Progenitor cell of endocrine pancreas (in vitro differentiated cells): Measurements from ENCODE around the gene GAP43. TPM values are rescaled to one million over a fixed set of nuclear protein-coding genes. Genes with fewer than 3 reads are reported as not detected.

ENCODE experiments used
- DNase-seq: peaks from one replicate; pipeline ENCODE4 v3.0.0; 2021; ENCODE audit warnings: low spot score; ENCODE audit not compliant: unreplicated experiment
- H3K27ac Mint-ChIP-seq: 2 replicates; pipeline ENCODE4 v1.8.0; 2021; ENCODE audit warnings: mild to moderate bottlenecking, moderate library complexity, mixed read lengths
- H3K27me3 Mint-ChIP-seq: 2 replicates; pipeline ENCODE4 v1.8.0; 2021; ENCODE audit warnings: mixed read lengths
- H3K36me3 Mint-ChIP-seq: 2 replicates; pipeline ENCODE4 v1.8.0; 2022; ENCODE audit warnings: mixed read lengths; ENCODE audit not compliant: insufficient read depth
- H3K4me1 Mint-ChIP-seq: 2 replicates; pipeline ENCODE4 v1.8.0; 2021; ENCODE audit warnings: low read depth, mixed read lengths
- H3K4me3 Mint-ChIP-seq: 2 replicates; pipeline ENCODE4 v1.8.0; 2021; ENCODE audit warnings: low read depth, mild to moderate bottlenecking, moderate library complexity, mixed read lengths
- H3K9me3 Mint-ChIP-seq: 2 replicates; pipeline ENCODE4 v1.8.0; 2021; ENCODE audit warnings: low read depth, mixed read lengths
- total RNA-seq: library from RNA; stranded (reverse); gene quantifications from 2 replicates; pipeline ENCODE4 v1.2.1, GENCODE V29; 2021
- TF ChIP-seq, protein P1 (sequence below): fragments of 200-600 bp; sonication (generic); IDR thresholded peaks from one replicate; pipeline ENCODE4 v1.5.0; 2021; ENCODE audit warnings: antibody characterized with exemption, mild to moderate bottlenecking; ENCODE audit not compliant: unreplicated experiment

The GAP43 gene
- total RNA-seq, 1 donor from 2014 or later: 9.6 TPM

- no peak for DNase-seq
- H3K27me3 Mint-ChIP-seq: peaks cover 3% of the 10 kb centered on the region
- TF ChIP-seq, protein P1, sequence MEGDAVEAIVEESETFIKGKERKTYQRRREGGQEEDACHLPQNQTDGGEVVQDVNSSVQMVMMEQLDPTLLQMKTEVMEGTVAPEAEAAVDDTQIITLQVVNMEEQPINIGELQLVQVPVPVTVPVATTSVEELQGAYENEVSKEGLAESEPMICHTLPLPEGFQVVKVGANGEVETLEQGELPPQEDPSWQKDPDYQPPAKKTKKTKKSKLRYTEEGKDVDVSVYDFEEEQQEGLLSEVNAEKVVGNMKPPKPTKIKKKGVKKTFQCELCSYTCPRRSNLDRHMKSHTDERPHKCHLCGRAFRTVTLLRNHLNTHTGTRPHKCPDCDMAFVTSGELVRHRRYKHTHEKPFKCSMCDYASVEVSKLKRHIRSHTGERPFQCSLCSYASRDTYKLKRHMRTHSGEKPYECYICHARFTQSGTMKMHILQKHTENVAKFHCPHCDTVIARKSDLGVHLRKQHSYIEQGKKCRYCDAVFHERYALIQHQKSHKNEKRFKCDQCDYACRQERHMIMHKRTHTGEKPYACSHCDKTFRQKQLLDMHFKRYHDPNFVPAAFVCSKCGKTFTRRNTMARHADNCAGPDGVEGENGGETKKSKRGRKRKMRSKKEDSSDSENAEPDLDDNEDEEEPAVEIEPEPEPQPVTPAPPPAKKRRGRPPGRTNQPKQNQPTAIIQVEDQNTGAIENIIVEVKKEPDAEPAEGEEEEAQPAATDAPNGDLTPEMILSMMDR: no peak
- H3K27ac Mint-ChIP-seq: no peak overlapping the region
- no peaks in the 10 kb centered on the region for H3K36me3 Mint-ChIP-seq
- no peak overlapping the region for H3K4me3 Mint-ChIP-seq
- no peaks in the 10 kb centered on the region for H3K9me3 Mint-ChIP-seq
- peaks cover 10% of the 10 kb centered on the region for H3K4me1 Mint-ChIP-seq
Measured at GRCh38 chr3:115710799-115711198, 87.5 kb downstream of the GAP43 start.

DNA sequence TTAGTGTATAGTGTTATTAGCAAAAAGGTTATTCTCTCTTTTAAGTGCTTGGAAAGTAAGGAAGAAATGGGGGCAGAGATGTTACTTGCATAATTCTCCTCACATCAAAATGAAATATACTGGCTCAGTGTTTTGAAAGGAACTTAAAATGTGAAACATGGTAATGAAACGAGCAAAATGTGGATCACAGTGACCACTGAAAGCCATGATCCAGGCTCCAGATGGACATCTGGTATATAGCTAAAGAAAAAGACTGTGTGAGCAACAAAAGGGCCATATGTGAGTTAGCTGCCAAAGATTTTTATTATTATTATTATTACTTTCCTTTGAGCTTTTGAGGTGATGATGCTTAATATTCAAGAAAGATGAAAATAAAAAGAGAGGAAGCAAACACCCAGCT, 89.6 kb downstream of the GAP43 start:
- no peaks in the 10 kb centered on the region for H3K9me3 Mint-ChIP-seq
- no peaks in the 10 kb centered on the region for H3K4me1 Mint-ChIP-seq
- H3K4me3 Mint-ChIP-seq: no peak overlapping the region
- no peak for DNase-seq
- H3K36me3 Mint-ChIP-seq: no peaks in the 10 kb centered on the region
- H3K27me3 Mint-ChIP-seq: peaks cover 3% of the 10 kb centered on the region
- TF ChIP-seq, protein P1: no peak
- no peak overlapping the region for H3K27ac Mint-ChIP-seq

GRCh38 chr3:115713284-115713683, 90.0 kb downstream of the GAP43 start:
- Mint-ChIP-seq H3K9me3 (no peaks in the 10 kb centered on the region), H3K4me1 (peaks cover 3% of the 10 kb centered on the region), H3K27ac (no peak overlapping the region), H3K36me3 (no peaks in the 10 kb centered on the region), H3K4me3 (no peak overlapping the region), H3K27me3 (peaks cover under 1% of the 10 kb centered on the region)
- no peak for DNase-seq
- TF ChIP-seq, protein P1: no peak

DNA sequence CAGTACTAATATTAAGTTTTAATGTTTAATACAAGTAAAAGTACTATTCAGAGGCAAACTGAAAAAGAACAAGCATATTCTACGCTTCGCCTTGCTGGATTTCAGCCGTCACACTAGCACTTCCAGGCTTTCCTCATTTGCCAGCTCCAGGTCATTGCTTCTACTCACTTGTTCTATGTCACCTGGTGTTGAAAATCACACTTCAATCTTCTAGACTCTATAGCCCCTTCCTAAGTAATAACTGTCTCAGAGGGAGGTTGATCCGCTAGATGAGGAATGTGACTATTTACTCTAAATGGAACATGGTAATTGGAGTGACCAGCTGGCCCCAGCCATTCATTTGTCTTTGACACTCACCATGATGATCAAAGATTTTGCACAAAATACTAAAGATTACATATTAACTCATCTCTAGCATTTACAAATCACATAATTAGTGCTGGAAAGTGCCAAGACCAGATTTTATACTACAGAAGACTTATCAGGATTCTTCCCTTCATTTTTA, 92.0 kb downstream of the GAP43 start:
- DNase-seq: no peak
- Mint-ChIP-seq H3K4me1 (peaks cover 4% of the 10 kb centered on the region), H3K9me3 (no peaks in the 10 kb centered on the region), H3K27me3 (no peaks in the 10 kb centered on the region), H3K4me3 (no peak overlapping the region), H3K36me3 (no peaks in the 10 kb centered on the region), H3K27ac (no peak overlapping the region)
- TF ChIP-seq, protein P1: no peak

DNA sequence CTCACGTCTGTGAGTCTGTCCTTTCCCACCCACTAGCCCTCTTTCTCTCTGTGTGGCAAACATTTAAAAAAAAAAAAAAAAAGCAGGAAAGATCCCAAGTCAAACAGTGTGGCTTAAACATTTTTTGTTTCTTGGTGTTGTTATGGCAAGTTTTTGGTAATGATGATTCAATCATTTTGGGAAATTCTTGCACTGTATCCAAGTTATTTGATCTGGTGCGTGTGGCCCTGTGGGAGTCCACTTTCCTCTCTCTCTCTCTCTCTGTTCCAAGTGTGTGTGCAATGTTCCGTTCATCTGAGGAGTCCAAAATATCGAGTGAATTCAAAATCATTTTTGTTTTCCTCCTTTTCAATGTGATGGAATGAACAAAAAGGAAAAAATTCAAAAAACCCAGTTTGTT, 97.7 kb downstream of the GAP43 start:
- H3K4me3 Mint-ChIP-seq: no peak overlapping the region
- H3K36me3 Mint-ChIP-seq: no peaks in the 10 kb centered on the region
- no peak for DNase-seq
- no peaks in the 10 kb centered on the region for H3K9me3 Mint-ChIP-seq
- TF ChIP-seq, protein P1: no peak
- peaks cover 4% of the 10 kb centered on the region for H3K4me1 Mint-ChIP-seq
- no peak overlapping the region for H3K27ac Mint-ChIP-seq
- H3K27me3 Mint-ChIP-seq: no peaks in the 10 kb centered on the region
